Gastrocnemius medialis (tissue), 4 donors: ENCODE measurements around the gene OR10K1. TPM values are rescaled to one million over a fixed set of nuclear protein-coding genes. Genes with fewer than 3 reads are reported as not detected.

ENCODE experiments used
- ATAC-seq, 2 donors: fragments of 150-250 bp; one replicate each; pipeline ENCODE4 v1.9.1; 2016
- DNase-seq, 2 donors: peaks; one replicate each; pipeline ENCODE4 v3.0.0-alpha.2; 2019
- H3K27ac ChIP-seq, 4 donors: fragments of 200-600 bp; sonication (generic); 1 replicate in 1 of 4; 2 replicates in 3 of 4; pipeline ENCODE4 v1.5.1; 2016 to 2018; ENCODE audit warnings: mild to moderate bottlenecking in 2 of 4, moderate library complexity in 1 of 4
- H3K27me3 ChIP-seq, 3 donors: fragments of 200-600 bp; sonication (generic) in 2 of 3; 1 replicate in 1 of 3; 2 replicates in 2 of 3; pipeline versions ENCODE4 v1.5.1 to v1.6.0; 2016 to 2019; ENCODE audit warnings: mild to moderate bottlenecking in 1 of 3, moderate library complexity in 1 of 3
- H3K36me3 ChIP-seq, 2 donors: fragments of 200-600 bp; sonication (generic) in 1 of 2; one replicate each; pipeline ENCODE4 v1.5.1; 2017 to 2018
- H3K4me1 ChIP-seq, 2 donors: fragments of 200-600 bp; sonication (generic) in 1 of 2; one replicate each; pipeline ENCODE4 v1.5.1; 2016 to 2017; ENCODE audit warnings: mild to moderate bottlenecking in 2 of 2
- H3K4me3 ChIP-seq, 4 donors: fragments of 200-600 bp; sonication (generic) in 3 of 4; 1 replicate in 1 of 4; 2 replicates in 3 of 4; pipeline ENCODE4 v1.5.1; 2016 to 2019; ENCODE audit warnings: mild to moderate bottlenecking in 2 of 4
- H3K9me3 ChIP-seq, 3 donors: fragments of 200-600 bp; sonication (generic) in 2 of 3; 1 replicate in 1 of 3; 2 replicates in 2 of 3; pipeline ENCODE4 v1.5.1; 2016 to 2019
- CTCF ChIP-seq, 5 experiments: fragments of 450-650 bp in 3 of 5; fragments of 200-600 bp in 2 of 5; sonication (generic) in 2 of 5; IDR thresholded peaks in 4 of 5; conservative IDR thresholded peaks in 1 of 5; 1 replicate in 4 of 5; 2 replicates in 1 of 5; pipeline ENCODE4 v1.5.1; 2016 to 2019; ENCODE audit warnings: antibody characterized with exemption in 5 of 5, mild to moderate bottlenecking in 3 of 5, moderate library complexity in 3 of 5
- POLR2A ChIP-seq, 2 donors: fragments of 450-650 bp; IDR thresholded peaks; one replicate each; pipeline ENCODE4 v1.6.1; 2017; ENCODE audit warnings: antibody characterized with exemption in 2 of 2, mild to moderate bottlenecking in 2 of 2, moderate library complexity in 2 of 2
- in situ Hi-C, 4 donors: fragments of 200-750 bp; cut with MboI; loops; one replicate each; pipeline versions ENCODE4 v1.15.0 to v1.8.0; 2017; ENCODE audit warnings: low sequenced_read_pairs in 4 of 4
- intact Hi-C: fragments of 100-400 bp; cut with DNase I; formaldehyde crosslinking; loops from one replicate; pipeline ENCODE4 v1.15.1; 2023; ENCODE audit warnings: low total_unique reads
- total RNA-seq, 4 donors: library from RNA; depleted of rRNA; stranded (reverse); fragments of >200 nt; gene quantifications; one replicate each; pipeline versions ENCODE4 v1.1.0 to v1.2.3, GENCODE V29; 2016

OR10K1 gene
- total RNA-seq, result not detected

GRCh38 chr1:158461534-158461933 lies at the start of gene OR10K1:
OR10K1 (plus strand) TSS chr1:158461834; CDS start chr1:158465562, 3,728 bp downstream.
- no peak for ATAC-seq
- intact Hi-C loops (no loop called here), in situ Hi-C loops (no loop called here)
- Histone ChIP-seq H3K4me1 (no peaks in the 10 kb centered on the region), H3K27ac (no peak within 1 kb of the TSS), H3K9me3 (no peaks in the 10 kb centered on the region), H3K36me3 (no peaks in the 10 kb centered on the region), H3K27me3 (no peaks in the 10 kb centered on the region), H3K4me3 (no peak within 1 kb of the TSS)
- TF ChIP-seq CTCF (IDR thresholded peaks at IDR 0.05 in 4 of 5, conservative IDR thresholded peaks at IDR 0.05 in 1 of 5), result no peak
- no peak for TF ChIP-seq POLR2A (IDR thresholded peaks at IDR 0.05)
- no peak for DNase-seq

GRCh38 chr1:158414651-158415345 lies 46.8 kb upstream of the OR10K1 start:
- no peaks in the 10 kb centered on the region for H3K36me3 ChIP-seq
- TF ChIP-seq CTCF (IDR thresholded peaks at IDR 0.05 in 4 of 5, conservative IDR thresholded peaks at IDR 0.05 in 1 of 5), result no peak
- TF ChIP-seq POLR2A (IDR thresholded peaks at IDR 0.05), result no peak
- no peaks in the 10 kb centered on the region for H3K9me3 ChIP-seq
- H3K27ac ChIP-seq, result no peak overlapping the region
- H3K27me3 ChIP-seq, result no peaks in the 10 kb centered on the region
- DNase-seq, result no peak
- in situ Hi-C loops, result no loop called here
- ATAC-seq, result no peak
- intact Hi-C loops, result no loop called here
- no peak overlapping the region for H3K4me3 ChIP-seq
- H3K4me1 ChIP-seq, result no peaks in the 10 kb centered on the region

GRCh38 chr1:158417586-158417985 lies 44.0 kb upstream of the OR10K1 start:
- TF ChIP-seq POLR2A (IDR thresholded peaks at IDR 0.05), result no peak
- no peak for TF ChIP-seq CTCF (IDR thresholded peaks at IDR 0.05 in 4 of 5, conservative IDR thresholded peaks at IDR 0.05 in 1 of 5)
- no peaks in the 10 kb centered on the region for H3K9me3 ChIP-seq
- intact Hi-C loops (no loop called here), in situ Hi-C loops (no loop called here)
- no peaks in the 10 kb centered on the region for H3K4me1 ChIP-seq
- no peak for DNase-seq
- H3K27me3 ChIP-seq, result no peaks in the 10 kb centered on the region
- no peak overlapping the region for H3K4me3 ChIP-seq
- H3K27ac ChIP-seq, result no peak overlapping the region
- H3K36me3 ChIP-seq, result no peaks in the 10 kb centered on the region
- no peak for ATAC-seq

- ATAC-seq (no peak), DNase-seq (no peak)
- no peaks in the 10 kb centered on the region for H3K4me1 ChIP-seq
- H3K36me3 ChIP-seq, result no peaks in the 10 kb centered on the region
- intact Hi-C loops (no loop called here), in situ Hi-C loops (no loop called here)
- H3K27me3 ChIP-seq, result no peaks in the 10 kb centered on the region
- no peak overlapping the region for H3K27ac ChIP-seq
- no peak overlapping the region for H3K4me3 ChIP-seq
- no peaks in the 10 kb centered on the region for H3K9me3 ChIP-seq
- TF ChIP-seq CTCF (IDR thresholded peaks at IDR 0.05 in 4 of 5, conservative IDR thresholded peaks at IDR 0.05 in 1 of 5) (no peak), POLR2A (IDR thresholded peaks at IDR 0.05) (no peak)
These were observed 39.4 kb upstream of the OR10K1 start for GRCh38 chr1:158422212-158422611.

GRCh38 chr1:158425027-158425426 lies 36.6 kb upstream of the OR10K1 start:
- Histone ChIP-seq H3K36me3 (no peaks in the 10 kb centered on the region), H3K4me1 (no peaks in the 10 kb centered on the region), H3K27me3 (no peaks in the 10 kb centered on the region), H3K27ac (no peak overlapping the region), H3K4me3 (no peak overlapping the region), H3K9me3 (no peaks in the 10 kb centered on the region)
- TF ChIP-seq CTCF (IDR thresholded peaks at IDR 0.05 in 4 of 5, conservative IDR thresholded peaks at IDR 0.05 in 1 of 5) (no peak), POLR2A (IDR thresholded peaks at IDR 0.05) (no peak)
- intact Hi-C loops, result no loop called here
- ATAC-seq (no peak), DNase-seq (no peak)
- in situ Hi-C loops, result no loop called here
